Measurements from ENCODE around the gene PIGT.

- no peak for TF ChIP-seq CTCF (tag by site-specific recombination; IDR thresholded peaks at IDR 0.05)
- no peak for TF ChIP-seq ZBTB11 (tag by site-specific recombination; conservative IDR thresholded peaks at IDR 0.05; ENCODE audit: low read depth)
- no peak for TF ChIP-seq PATZ1 (tag by site-specific recombination; IDR thresholded peaks at IDR 0.05)
- no peak for TF ChIP-seq ZNF585B (tag by site-specific recombination; IDR thresholded peaks at IDR 0.05)
- TF ChIP-seq PRDM6 (tag by site-specific recombination; IDR thresholded peaks at IDR 0.05), result no peak
- no peak for TF ChIP-seq ZNF501 (tag by site-specific recombination; IDR thresholded peaks at IDR 0.05)
- TF ChIP-seq ZFP3 (tag by site-specific recombination; IDR thresholded peaks at IDR 0.05; ENCODE audit: low read depth), result no peak
- no peak for TF ChIP-seq ZNF138 (tag by site-specific recombination; IDR thresholded peaks at IDR 0.05; ENCODE audit: borderline replicate concordance)
- no peak for TF ChIP-seq ZNF121 (tag by site-specific recombination; IDR thresholded peaks at IDR 0.05)
- no peak for TF ChIP-seq ZNF350 (tag by site-specific recombination; IDR thresholded peaks at IDR 0.05)
Measured at GRCh38 chr20:45456632-45457031, 40.7 kb downstream of the PIGT start.

Measured in HEK293 (cell line).